A172 (cell line): ENCODE measurements around the gene FAM187B. TPM values are rescaled to one million over a fixed set of nuclear protein-coding genes. Genes with fewer than 3 reads are reported as not detected.
A peak's percentile ranks its signal among the peaks of the same experiment; 100 is the strongest.

Source experiments
- DNase-seq: peaks from one replicate; pipeline ENCODE4 v3.0.0-alpha.2; 2015; ENCODE audit warnings: low spot score
- total RNA-seq: library from RNA; depleted of rRNA; stranded (reverse); fragments of >200 nt; shearing (Covaris generic); gene quantifications from 2 replicates; pipeline ENCODE4 v1.2.3, GENCODE V29; 2014; rRNA removed

FAM187B gene
- not detected in 2 replicates for total RNA-seq

- DNase-seq = no peak
Observed at GRCh38 chr19:35228177-35228930, at the start of gene FAM187B. FAM187B (minus strand) TSS chr19:35228739; CDS start chr19:35228680, 59 bp downstream.

GRCh38 chr19:35276706-35277281 is 48.3 kb upstream of the FAM187B start:
- DNase-seq = no peak

DNA sequence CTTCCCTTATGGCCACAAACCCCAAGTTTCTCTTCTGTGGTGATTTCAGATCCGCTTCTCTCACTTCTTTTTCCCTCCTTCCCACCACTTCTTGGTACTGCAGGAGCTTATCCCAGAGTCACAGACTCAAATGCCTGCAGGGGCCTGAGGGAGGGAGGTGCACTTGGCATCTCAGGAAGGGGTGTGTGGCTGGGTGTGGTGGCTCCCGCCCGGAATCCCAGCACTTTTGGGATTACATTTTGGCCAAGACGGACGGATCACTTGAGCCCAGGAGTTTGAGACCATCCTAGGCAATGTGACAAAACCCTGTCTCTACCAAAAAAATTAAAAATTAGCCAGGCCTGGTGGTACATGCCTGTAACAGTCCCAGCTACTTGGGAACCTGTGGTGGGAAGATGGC is 45.8 kb upstream of the FAM187B start:
- no peak for DNase-seq

- no peak for DNase-seq
Observed at GRCh38 chr19:35273686-35274259, 45.2 kb upstream of the FAM187B start.

DNA sequence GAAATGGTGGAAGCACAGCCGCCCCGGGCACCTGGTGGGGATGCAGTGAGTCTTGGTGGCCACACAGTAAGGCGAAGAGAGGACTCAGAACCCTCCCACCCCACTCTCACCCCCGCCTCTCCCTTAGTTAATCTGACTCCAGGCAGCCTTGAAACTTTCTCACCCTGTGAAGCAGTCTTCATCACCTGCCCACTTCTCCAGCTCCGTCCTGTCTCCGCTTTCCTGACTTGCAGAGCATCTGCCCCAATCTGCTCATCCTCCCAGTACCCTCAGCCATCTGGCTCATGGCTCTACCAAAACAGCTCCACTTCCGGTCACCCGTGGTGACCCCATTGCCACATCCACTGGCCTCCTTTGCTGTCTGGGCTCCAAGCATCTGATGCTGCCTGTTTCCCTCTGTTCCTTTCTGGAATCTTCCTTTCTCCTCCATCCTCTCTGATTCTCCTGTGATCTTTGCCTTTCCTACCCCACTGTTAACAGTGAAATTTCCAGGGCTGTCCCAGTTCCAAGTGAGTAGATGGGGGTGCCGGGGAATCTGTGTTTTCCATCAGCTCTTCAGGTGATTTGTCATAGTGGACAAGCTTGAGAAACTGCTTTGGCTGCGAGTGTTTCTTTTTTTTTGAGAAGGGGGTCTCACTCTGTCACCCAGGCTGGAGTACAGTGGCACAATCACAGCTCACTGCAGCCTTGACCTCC is 44.6 kb upstream of the FAM187B start:
- no peak for DNase-seq

DNA sequence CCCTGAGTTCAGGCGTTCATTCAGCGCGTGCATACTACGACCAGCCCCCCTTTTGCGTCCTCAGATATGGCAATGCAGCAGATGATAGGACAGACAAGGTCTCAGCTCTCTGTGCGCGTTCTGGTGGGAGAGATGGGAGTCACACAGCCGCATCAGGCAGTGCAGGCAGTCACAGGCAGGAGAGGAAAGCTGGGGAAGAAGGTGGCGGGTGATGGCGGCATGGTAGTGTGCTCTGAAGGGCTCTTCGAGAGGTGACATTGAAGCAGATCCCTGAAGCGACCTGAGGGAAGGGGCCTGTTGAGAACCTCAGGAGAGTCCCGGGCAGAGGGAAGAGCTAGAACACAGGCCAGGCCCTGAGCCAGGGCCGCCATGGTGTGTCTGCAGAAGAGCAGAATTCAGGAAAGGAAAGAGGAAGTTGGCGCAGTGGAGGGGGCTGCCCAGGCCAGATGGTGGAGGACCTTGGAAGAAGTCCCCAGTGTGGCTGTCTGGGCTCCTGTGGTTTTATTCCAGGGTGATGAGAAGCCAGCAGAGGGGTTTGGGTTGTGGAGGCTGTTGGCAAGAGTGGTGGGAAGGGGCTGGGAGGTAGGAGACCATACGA is 43.7 kb upstream of the FAM187B start:
- DNase-seq = no peak

DNA sequence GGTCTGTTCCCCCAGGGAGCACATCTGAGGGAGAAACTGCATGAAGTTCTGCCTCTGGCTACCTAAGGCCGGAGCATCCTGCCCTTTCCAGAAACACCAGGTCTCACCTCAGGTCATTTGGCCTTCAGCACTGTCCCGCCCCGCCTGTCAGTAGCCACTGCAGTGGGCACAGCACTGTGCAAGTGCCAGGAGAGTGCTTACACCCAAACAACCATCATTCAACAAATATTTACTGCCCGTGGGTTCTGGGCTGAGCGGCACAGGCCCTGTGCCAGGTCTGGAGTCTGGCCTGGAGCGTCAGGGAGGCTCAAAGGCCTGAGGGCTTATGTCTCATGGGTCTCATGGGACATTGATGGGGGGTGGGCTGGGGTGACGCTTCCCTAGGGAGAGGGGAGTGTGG is 43.0 kb upstream of the FAM187B start:
- no peak for DNase-seq

- DNase-seq = no peak
Observed at GRCh38 chr19:35270381-35270811, 41.9 kb upstream of the FAM187B start.

DNA sequence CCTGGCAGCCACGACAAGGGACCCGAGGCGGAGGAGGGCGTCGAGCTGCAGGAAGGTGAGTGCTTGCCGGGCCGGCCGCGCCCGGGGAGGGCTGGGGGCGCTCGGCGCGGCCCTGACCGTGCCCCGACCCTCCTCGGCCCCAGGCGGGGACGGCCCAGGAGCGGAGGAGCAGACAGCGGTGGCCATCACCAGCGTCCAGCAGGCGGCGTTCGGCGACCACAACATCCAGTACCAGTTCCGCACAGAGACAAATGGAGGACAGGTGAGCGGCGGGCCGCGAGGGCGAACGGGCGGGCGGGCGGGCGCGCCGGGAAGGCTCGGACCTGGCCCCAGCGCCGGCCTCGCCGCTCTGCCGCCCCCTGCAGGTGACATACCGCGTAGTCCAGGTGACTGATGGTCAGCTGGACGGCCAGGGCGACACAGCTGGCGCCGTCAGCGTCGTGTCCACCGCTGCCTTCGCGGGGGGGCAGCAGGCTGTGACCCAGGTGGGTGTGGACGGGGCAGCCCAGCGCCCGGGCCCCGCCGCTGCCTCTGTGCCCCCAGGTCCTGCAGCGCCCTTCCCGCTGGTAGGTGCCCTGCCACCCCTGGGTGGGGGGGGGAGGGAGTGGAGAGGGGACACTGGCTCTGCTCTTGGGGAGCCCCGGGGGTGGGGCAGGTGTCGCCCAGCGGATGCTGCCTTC is 41.0 kb upstream of the FAM187B start:
- peak; percentile 57 for DNase-seq

- peak; percentile 46 for DNase-seq
Observed at GRCh38 chr19:35268536-35269437, 40.2 kb upstream of the FAM187B start, which contains the start of gene USF2. USF2 (plus strand) TSS chr19:35268962; CDS start chr19:35269102, 140 bp downstream.

DNA sequence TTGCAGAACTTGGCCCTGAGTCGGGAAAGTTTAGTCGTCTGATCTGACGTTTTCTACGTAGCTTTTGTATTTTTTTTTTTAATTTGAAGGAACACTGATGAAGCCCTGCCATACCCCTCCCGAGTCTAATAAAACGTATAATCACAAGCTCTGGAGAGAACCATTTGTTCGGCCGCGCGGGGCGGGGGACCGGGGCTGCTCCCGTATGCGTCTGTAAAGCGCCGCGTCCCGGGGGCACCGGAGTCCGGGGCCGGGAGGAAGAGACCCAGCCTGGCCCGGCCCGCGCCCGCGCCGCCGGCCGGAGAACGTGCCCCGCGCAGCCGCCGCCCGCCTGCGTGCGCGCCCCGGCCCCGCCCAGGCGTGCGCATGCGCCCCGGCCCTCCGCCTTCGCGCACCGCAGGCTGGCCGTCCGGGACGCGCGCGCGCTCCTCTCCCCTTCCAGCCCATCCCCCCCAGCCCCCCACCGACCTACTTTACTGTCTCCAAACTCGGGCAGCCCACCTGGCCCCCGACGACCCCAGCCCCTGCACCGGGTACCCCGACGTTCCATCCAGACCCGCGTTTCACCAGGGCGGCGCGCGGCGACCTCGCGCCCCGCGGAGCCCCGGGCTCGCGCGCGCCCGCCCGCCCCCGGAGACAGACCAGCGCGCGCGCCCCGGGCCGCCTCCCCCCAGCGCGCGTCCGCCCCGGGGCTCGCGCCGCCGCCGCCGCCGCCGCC is 39.4 kb upstream of the FAM187B start:
- DNase-seq = peak; percentile 20

GRCh38 chr19:35267353-35267817 is 38.8 kb upstream of the FAM187B start:
- DNase-seq = no peak

- no peak for DNase-seq
Observed at GRCh38 chr19:35266520-35267352, 38.2 kb upstream of the FAM187B start.

- no peak for DNase-seq
Observed at GRCh38 chr19:35265900-35266519, 37.5 kb upstream of the FAM187B start.

DNA sequence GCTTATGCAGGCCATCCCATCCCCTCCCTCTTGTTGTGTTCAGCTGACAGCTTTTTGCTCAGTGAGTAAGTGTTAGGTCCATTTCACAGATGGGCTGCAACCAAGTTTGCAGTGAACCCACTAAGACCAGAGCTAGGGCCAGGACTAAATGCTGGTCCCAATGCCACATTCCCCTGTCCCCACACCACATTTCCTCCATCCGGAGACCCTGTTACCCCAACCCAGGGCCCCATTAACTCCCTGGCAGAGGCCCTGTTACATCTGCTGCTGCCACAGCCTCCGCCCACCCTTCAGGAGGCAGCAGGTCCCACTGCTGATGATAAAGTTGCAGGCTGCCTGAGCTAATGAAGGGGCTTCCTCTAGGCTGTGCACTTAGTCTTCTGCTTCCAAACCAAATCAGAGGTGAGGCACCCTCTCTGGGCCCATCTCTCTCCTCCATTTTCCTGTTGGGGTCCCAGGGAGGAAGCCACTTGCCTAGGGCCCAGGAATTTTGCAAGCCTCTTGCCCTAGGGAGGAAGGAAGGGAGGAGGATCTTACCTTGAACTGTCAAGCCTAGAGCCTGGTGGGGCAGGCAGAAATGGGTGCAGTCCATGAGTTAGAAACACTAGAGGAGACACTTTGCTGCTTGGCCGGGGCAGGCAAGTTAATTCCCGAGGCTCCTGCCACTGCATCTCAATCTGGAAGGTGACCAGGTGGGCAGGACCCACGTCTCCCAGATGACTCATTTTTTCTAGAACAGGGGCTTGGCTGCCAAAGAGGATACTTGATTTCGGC is 36.8 kb upstream of the FAM187B start:
- no peak for DNase-seq

DNA sequence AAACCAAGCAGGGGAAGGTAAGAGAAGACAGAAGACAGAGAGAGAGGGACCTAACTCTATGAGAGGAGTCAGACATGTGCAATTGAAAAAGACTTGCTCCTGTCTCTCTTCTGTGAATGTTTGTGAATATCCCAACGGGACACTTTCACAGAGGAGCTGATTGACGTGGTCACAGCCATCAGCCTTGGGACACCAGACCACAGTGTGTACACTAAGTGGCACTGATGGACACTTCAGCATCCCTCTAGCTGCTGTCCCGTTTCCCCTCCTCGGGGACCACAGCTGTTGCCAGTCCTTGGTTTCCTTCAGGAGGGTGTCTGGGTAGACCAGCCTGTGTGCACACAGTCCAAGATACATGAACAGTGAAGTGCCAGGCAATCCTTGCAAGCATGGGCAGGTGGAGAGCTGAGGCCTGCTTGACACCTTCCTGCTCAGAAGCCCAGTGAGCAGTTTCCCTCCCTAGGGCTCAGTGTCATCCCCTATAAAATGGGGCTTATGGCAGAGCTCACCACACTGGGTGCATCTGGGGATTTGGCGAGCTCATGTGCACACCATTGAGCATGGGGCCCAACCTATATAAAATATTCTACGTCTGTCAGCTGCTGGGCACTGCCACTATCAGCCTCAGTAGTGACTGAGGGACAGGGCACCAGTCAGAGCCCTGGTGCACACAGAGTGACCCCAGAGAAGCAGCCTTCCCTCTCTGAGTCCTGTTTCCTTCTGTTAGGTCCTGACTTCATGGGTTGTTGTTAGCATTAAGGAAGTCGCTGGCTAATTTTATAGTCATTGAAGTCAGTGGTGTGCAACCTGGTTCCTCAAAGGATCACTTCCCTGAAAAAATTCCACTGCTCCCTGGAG is 36.0 kb upstream of the FAM187B start:
- no peak for DNase-seq
